K562 (cell line): ENCODE measurements around the gene SSBP2. TPM values are rescaled to one million over a fixed set of nuclear protein-coding genes. Genes with fewer than 3 reads are reported as not detected.

Experiments
- ARID3B ChIP-seq: fragments of 250-450 bp; sonication (Bioruptor Pico); IDR thresholded peaks from 2 replicates; pipeline ENCODE4 v1.4.0; 2020; ENCODE audit warnings: borderline replicate concordance
- CBFA2T2 ChIP-seq: fragments of 450-650 bp; conservative IDR thresholded peaks from 2 replicates; pipeline ENCODE4 v1.6.1; 2017; ENCODE audit warnings: mild to moderate bottlenecking
- CTCFL ChIP-seq: IDR thresholded peaks from 2 replicates; pipeline ENCODE4 v1.6.1; 2011; ENCODE audit warnings: borderline replicate concordance, low read depth, mild to moderate bottlenecking, moderate library complexity, low read length; ENCODE audit not compliant: insufficient read depth, poor library complexity, severe bottlenecking
- E2F5 ChIP-seq: sonication (generic); formaldehyde crosslinking; IDR thresholded peaks from 2 replicates; pipeline ENCODE4 v1.8.0; 2022; ENCODE audit warnings: mild to moderate bottlenecking, missing genetic modification reagents
- FOXA1 ChIP-seq: fragments of 450-650 bp; IDR thresholded peaks from 2 replicates; pipeline ENCODE4 v1.6.1; 2016; ENCODE audit warnings: mild to moderate bottlenecking, borderline replicate concordance
- MEF2A ChIP-seq: IDR thresholded peaks from 2 replicates; pipeline ENCODE4 v1.6.1; 2011; ENCODE audit warnings: low read depth, mild to moderate bottlenecking, low read length, moderate library complexity; ENCODE audit not compliant: control insufficient read depth
- RCOR1 ChIP-seq, 2 experiments: IDR thresholded peaks; 2 replicates each; pipeline ENCODE4 v1.6.1; 2012; ENCODE audit warnings: low read depth in 2 of 2, low read length in 2 of 2, borderline replicate concordance in 1 of 2, improper control_type of control experiment in 1 of 2
- SMARCA4 ChIP-seq: fragments of 450-650 bp; IDR thresholded peaks from 2 replicates; pipeline ENCODE4 v1.6.1; 2016
- TFAP4 ChIP-seq: sonication (generic); formaldehyde crosslinking; IDR thresholded peaks from 2 replicates; pipeline ENCODE4 v1.8.0; 2022; ENCODE audit warnings: missing genetic modification reagents, mild to moderate bottlenecking, moderate library complexity, borderline replicate concordance
- ZNF407 ChIP-seq: fragments of 450-650 bp; IDR thresholded peaks from 2 replicates; pipeline ENCODE4 v1.6.1; 2016; ENCODE audit warnings: low read depth
- ZNF41 ChIP-seq: fragments of 250-450 bp; sonication (Bioruptor Pico); conservative IDR thresholded peaks from 2 replicates; pipeline ENCODE4 v1.4.0; 2020; ENCODE audit warnings: mild to moderate bottlenecking
- polyA plus RNA-seq, 8 experiments: library from polyadenylated mRNA; depleted of rRNA in 4 of 8; stranded (reverse) in 5 of 8; unstranded in 3 of 8; fragments of >200 nt; fragmentation: Nextera tagmentation in 2 of 8; fragmentation: Illumina TruSeq in 1 of 8; extraction: Ambion mirVana in 2 of 8; extraction: Trizol in 1 of 8; gene quantifications; 2 replicates each; pipeline versions ENCODE4 v1.2.1 to v1.2.3, GENCODE V29; 2011 to 2014; ENCODE audit warnings: inconsistent platforms in 1 of 8, missing spikeins in 1 of 8
- total RNA-seq, 7 experiments: library from RNA; depleted of rRNA in 6 of 7; stranded (reverse); fragments of >200 nt in 6 of 7; fragmentation: Illumina TruSeq in 2 of 7; extraction: Trizol in 2 of 7; gene quantifications; 2 replicates each; pipeline versions ENCODE4 v1.2.1 to v1.2.3, GENCODE V29; 2011 to 2021; ENCODE audit warnings: low replicate concordance in 1 of 7

SSBP2 gene
- total and polyA plus RNA-seq, 9 of the 15 experiments (the other 6 are each of a cell fraction or from before 2014, with no cell fraction given) = 22.3 to 133 (median 42.1) TPM

GRCh38 chr5:81763294-81763928, 12.5 kb upstream of the SSBP2 start (continued):
- TF ChIP-seq ZNF41 = no peak
- TF ChIP-seq RCOR1 (IDR thresholded peaks at IDR 0.05; ENCODE audit: borderline replicate concordance in 1 of 2, low read depth in 2 of 2, low read length in 2 of 2) = peak; percentile 14 to 84; a peak in 2 of 4 replicates
- no peak for TF ChIP-seq TFAP4 (CRISPR knock-in tag)
- TF ChIP-seq CBFA2T2 = peak; percentile 79
- no peak for TF ChIP-seq E2F5 (CRISPR knock-in tag)
- TF ChIP-seq ZNF407 = no peak
- 0 out of 2 replicates have a peak, but pooled peaks have one; percentile 37 for TF ChIP-seq MEF2A
- TF ChIP-seq ARID3B = no peak
- TF ChIP-seq SMARCA4 = 0 out of 2 replicates have a peak, but pooled peaks have one; percentile 57
- no peak for TF ChIP-seq CTCFL
- no peak for TF ChIP-seq FOXA1
